HG02642 (cell line): ENCODE data around the gene SNCG.
"Not testable (repeated sequence)": the region's sequence is repeated elsewhere in the genome, so short reads cannot be mapped to it uniquely, and the experiment has no call there.

Source experiments
- ATAC-seq: cut with Tn5 transposase; IDR thresholded peaks from one replicate; pipeline ENCODE4 v1.9.1; 2021; ENCODE audit warnings: mild to moderate bottlenecking; ENCODE audit not compliant: unreplicated experiment, poor library complexity

SNCG gene

DNA sequence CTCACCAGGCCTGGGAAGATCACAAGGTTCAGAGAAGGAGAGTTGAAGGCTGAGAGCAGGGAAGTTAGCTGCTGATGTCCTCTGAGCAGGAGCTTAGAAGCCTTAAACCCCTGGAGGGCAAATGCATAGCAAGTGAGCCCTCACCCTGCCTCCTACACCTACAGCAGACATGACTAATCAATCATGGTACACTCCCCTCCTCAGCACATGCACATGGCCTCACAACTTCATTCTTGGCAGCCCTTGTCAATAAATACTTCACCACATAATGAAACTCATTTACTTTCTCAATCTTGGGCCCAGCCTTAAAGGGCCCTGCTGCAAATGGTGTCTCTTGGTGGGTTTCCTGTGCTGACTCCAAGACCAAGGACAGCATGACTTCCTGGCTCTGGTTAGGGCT, 13.9 kb upstream of the SNCG start:
- no peak for ATAC-seq

DNA sequence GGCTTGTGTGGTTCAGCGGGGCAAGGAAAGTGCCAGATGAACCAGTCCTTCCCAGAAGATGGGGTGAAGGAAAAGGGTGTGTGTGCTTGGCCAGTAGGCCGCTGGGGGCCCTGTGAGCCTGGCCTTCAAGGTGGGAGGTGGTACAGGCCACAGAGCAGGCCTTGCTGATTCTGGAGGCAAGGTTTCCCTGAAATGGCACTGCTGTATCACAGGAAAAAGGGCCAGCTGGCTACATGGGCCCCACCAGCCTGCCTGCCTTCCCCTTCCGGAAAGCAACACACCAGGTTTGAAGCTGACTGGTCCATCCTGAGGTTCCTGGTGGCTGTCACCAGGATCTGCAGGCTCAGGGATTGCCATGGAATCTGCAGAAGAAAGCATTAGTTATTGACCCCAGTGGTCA, 13.5 kb upstream of the SNCG start:
- no peak for ATAC-seq

- no peak for ATAC-seq
Observed at GRCh38 chr10:86945361-86946212, 12.8 kb upstream of the SNCG start.

- no peak for ATAC-seq
Observed at GRCh38 chr10:86946213-86947155, 11.9 kb upstream of the SNCG start.

DNA sequence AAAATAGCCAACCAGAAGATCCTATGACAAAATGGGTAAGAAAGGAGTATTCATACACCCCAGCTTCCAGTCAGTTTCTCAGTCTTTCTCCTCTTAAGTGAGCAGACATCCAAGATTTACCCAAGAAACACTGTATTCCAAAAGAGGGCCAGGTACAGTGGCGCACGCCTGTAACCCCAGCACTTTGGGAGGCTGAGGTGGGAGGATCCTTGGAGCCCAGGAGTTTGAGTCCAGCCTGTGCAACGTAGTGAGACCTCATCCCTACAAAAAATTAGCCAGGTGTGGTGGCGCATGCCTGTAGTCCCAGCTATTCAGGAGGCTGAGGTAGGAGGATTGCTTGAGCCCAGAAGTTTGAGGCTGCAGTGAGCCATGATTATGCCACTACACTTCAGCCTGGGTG, 10.6 kb upstream of the SNCG start:
- not testable (repeated sequence) for ATAC-seq

DNA sequence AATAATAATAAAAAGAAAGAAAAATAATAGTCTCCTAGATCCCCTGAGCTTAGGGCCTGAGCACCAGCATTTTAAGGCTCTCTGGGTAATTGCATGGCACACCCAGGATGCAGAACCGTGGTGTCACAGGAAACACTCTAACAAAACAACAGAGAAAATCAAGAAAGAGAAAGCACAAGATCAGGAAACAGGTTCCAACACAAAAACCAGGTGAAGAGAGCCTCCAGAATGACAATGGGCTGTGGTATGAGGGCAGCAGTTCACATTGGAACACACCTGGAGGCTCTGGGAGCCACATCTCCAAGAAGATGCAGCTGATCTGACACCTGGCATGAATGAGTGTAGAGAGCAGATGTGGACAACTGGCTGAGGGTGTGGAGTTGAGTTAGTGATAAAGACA, 8.1 kb upstream of the SNCG start:
- no peak for ATAC-seq

GRCh38 chr10:86951184-86951761, 7.1 kb upstream of the SNCG start:
- no peak for ATAC-seq

DNA sequence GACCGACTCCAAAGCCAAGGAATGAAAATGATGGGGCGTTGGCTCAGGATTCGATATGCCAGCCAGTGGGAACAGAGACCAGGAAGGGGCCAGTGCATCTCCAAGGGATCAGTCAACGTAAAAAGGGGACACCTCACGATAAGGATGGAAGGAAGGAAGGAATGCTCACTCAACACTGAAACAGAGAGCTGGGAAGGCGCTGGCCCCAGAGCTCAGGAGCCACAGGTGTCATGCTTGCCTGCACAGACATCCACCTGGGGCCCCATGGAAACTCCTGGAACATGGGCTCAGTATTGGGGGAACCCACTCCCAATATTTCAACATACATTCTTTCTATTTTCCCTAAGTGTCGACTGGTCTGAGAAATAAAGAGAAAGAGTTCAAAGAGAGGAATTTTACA, 6.3 kb upstream of the SNCG start:
- no peak for ATAC-seq

DNA sequence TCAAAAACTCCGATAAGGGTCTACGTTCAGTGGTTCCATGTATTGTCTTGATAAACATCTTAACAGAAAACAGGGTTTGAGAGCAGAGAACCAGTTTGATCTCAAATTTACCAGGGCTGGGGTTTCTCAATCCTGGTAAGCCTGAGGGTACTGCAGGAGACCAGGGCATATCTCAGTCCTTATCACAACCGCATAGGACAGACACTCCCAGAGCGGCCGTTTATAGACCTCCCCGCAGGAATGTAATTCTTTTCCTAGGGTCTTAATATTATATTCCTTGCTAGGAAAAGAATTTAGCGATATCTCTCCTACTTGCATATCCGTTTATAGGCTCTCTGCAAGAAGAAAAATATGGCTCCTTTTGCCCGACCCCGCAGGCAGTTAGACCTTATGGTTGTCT, 5.7 kb upstream of the SNCG start:
- not testable (repeated sequence) for ATAC-seq

DNA sequence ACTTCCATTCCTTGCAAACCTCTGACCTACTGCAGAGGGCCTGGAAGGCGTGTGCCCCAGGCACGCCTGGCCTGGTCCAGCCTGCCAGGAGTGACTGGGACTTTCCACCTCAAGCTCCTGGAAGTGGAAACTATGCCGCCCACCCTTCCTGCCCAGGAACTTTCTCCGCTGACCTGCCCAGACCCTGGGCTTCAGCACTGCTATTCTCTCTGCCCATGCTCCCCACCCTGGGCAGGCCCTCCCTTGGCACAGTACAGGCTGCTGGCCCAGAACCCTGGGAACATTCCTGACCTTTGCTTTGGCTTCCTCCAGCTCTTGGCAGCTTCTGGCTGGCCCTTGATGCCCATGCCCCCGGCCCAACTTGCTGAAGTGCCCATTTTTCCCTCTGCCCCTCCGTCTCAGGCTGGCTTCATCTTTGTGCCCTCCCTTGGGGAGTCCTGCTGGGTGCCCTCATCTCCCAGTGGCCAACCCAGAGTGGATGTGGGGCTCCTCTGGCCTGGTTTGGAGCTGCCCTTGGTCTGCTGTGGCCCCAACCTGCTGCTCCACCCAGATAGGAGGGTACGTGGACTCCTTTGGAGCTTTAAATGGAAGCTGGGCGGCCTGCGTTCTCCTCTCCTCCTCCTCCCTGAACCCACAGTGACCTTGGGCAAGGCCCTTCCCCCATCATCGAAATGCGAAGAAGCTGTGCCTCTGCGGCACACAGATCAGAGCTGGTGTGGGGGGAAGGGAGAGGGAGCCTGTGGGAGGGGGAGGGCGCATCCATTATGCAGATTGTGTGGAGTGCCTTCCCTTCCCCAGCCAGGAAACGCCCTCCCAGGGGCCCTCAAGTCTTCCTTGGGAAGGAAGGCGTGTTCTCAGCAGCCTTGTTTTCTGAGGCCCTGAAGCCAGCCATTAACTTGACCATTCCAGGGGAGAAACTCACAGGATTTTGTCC, 4.4 kb upstream of the SNCG start:
- ATAC-seq, result no peak

DNA sequence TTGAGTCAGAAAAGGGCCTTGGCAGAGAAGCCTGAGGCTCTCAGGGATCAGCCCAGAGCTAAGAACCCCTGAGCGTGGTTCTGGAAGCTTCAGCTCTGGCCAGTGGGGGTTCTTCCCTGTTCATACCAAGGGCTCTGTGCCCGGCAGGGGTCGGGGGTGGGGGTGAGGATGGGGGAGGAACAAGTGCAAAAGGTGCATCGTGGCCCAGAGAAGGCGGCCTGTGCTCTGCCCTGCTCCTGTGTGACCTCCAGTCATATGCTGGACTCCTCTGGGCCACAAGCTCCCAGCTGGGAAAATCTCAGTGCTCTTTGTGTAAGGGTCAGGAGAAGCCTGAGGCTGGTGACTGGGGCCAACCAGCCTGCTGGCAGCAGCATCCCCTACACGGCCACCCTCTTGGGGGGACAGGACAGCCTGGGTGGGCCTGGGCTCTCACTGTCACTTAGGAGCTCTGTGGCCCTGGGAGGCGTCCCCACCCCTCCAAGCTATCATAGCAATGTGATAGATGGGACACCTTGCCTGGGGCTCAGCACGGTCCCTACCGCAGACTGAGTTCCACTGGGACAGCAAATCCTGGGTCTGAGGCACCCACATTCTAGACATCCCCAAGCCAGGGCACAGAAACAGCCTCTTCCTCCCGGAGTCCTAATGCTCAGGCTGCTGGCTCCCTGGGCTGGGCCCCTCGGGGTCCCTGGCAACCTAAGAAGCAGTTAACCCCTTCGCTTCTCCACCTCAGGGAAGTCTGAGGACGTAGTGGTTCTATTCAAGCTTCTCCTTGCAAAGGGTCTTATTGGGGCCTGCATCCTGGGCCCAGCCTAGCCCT, 3.5 kb upstream of the SNCG start:
- ATAC-seq, result no peak

DNA sequence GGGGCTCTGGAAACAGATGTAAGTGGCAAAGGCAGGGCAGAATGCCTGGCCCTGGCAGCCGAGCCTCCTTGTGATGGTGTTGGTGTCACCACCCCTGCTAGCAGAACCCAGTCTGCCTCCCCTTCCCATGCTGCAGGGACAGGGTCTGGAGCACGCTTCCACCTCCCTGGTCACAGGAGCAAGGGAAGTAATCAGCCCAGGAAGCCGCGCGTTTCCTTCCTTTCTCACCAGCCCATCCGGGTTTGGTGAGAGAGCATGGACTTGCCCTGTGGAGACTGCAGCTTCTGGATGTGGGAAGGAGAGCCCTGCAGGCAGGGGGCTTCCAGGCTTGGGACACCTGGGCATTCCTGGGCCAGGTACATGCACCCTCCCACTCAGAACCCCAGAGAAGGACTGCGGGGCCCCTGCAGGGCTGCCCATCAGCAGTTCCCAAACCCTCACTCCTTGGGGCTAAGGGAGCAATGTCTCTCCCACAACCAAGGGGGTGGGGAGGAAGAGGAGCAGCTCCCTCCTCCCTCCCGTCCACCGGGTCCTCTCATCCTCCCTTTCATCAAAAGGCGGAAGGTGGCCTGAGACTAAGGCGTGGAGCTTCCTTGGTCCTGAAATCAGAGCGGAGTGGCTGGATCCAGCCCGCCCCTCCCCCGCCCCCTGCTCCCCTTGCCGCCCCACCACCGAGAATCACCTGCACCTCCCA, 2.8 kb upstream of the SNCG start:
- no peak for ATAC-seq

- no peak for ATAC-seq
Observed at GRCh38 chr10:86956195-86956847, 2.1 kb upstream of the SNCG start.

GRCh38 chr10:86956848-86957448, 1.5 kb upstream of the SNCG start:
- ATAC-seq, result no peak

GRCh38 chr10:86957471-86958115, 806 bp upstream of the SNCG start, which contains the start of gene MMRN2:
Gene MMRN2 (minus strand): TSS chr10:86957615. CDS start chr10:86957541, 74 bp downstream.
- no peak for ATAC-seq

GRCh38 chr10:86958901-86959736, 720 bp downstream of the SNCG start:
- ATAC-seq, result no peak
